Progenitor cell of endocrine pancreas (in vitro differentiated cells): ENCODE measurements around the gene PHACTR4. TPM values are rescaled to one million over a fixed set of nuclear protein-coding genes. Genes with fewer than 3 reads are reported as not detected.
A peak's percentile ranks its signal among the peaks of the same experiment; 100 is the strongest.
"Not testable (repeated sequence)": the region's sequence is repeated elsewhere in the genome, so short reads cannot be mapped to it uniquely, and the experiment has no call there.

Experiments used
- DNase-seq: peaks from one replicate; pipeline ENCODE4 v3.0.0; 2021; ENCODE audit warnings: low spot score; ENCODE audit not compliant: unreplicated experiment
- H3K27ac Mint-ChIP-seq: 2 replicates; pipeline ENCODE4 v1.8.0; 2021; ENCODE audit warnings: mild to moderate bottlenecking, moderate library complexity, mixed read lengths
- H3K27me3 Mint-ChIP-seq: 2 replicates; pipeline ENCODE4 v1.8.0; 2021; ENCODE audit warnings: mixed read lengths
- H3K36me3 Mint-ChIP-seq: 2 replicates; pipeline ENCODE4 v1.8.0; 2022; ENCODE audit warnings: mixed read lengths; ENCODE audit not compliant: insufficient read depth
- H3K4me1 Mint-ChIP-seq: 2 replicates; pipeline ENCODE4 v1.8.0; 2021; ENCODE audit warnings: low read depth, mixed read lengths
- H3K4me3 Mint-ChIP-seq: 2 replicates; pipeline ENCODE4 v1.8.0; 2021; ENCODE audit warnings: low read depth, mild to moderate bottlenecking, moderate library complexity, mixed read lengths
- H3K9me3 Mint-ChIP-seq: 2 replicates; pipeline ENCODE4 v1.8.0; 2021; ENCODE audit warnings: low read depth, mixed read lengths
- total RNA-seq: library from RNA; stranded (reverse); gene quantifications from 2 replicates; pipeline ENCODE4 v1.2.1, GENCODE V29; 2021
- TF ChIP-seq, protein P1 (sequence below): fragments of 200-600 bp; sonication (generic); IDR thresholded peaks from one replicate; pipeline ENCODE4 v1.5.0; 2021; ENCODE audit warnings: antibody characterized with exemption, mild to moderate bottlenecking; ENCODE audit not compliant: unreplicated experiment

The PHACTR4 gene
- total RNA-seq, 1 donor from 2014 or later: 80.6 TPM

DNA sequence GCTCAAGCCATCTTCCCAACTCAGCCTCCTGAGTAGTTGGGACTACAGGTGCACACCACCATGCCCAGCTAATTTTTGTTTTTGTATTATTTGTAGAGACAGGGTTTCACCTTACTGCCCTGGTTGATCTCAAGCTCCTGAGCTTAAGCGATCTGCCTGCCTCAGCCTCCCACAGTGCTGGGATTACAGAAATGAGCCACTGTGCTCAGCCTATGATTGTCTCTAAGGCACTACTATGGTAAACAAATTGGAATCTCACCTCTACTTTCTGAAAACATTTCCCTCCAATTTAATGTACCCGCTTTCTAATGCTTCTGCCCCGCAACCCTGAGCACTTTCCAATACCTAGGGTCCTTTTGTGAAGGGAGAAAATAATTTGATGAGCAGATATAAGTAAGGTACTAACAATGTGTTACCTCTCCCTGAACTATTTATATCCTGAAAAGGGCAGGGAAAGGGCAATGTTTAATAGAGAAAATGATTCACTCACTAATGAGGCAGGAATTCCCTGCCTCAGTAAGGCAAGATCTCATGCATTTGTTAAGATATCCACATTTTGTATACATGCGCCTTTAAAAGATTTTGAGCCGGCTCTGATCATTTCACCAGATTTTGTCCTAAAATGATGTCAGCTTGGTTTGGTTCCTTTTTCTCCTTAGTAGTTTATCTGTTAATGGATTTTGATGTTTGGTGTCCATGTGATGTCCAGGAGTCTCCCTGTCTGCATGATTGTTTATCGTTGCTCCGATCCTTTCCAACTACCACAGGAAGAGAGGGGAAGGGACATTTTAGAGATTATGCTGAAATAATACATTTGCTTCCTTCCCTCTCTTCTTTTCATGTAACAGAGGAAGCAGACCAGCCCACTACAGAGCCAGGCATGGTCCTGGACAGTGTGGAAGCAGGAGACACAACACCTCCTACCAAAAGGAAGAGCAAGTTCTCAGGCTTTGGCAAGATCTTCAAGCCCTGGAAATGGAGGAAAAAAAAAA is 89.0 kb downstream of the PHACTR4 start:
- H3K27ac Mint-ChIP-seq: peak overlapping the region; percentile 37
- no peak for DNase-seq
- peaks cover 3% of the 10 kb centered on the region for H3K4me1 Mint-ChIP-seq
- no peaks in the 10 kb centered on the region for H3K9me3 Mint-ChIP-seq
- no peaks in the 10 kb centered on the region for H3K27me3 Mint-ChIP-seq
- TF ChIP-seq, protein P1, sequence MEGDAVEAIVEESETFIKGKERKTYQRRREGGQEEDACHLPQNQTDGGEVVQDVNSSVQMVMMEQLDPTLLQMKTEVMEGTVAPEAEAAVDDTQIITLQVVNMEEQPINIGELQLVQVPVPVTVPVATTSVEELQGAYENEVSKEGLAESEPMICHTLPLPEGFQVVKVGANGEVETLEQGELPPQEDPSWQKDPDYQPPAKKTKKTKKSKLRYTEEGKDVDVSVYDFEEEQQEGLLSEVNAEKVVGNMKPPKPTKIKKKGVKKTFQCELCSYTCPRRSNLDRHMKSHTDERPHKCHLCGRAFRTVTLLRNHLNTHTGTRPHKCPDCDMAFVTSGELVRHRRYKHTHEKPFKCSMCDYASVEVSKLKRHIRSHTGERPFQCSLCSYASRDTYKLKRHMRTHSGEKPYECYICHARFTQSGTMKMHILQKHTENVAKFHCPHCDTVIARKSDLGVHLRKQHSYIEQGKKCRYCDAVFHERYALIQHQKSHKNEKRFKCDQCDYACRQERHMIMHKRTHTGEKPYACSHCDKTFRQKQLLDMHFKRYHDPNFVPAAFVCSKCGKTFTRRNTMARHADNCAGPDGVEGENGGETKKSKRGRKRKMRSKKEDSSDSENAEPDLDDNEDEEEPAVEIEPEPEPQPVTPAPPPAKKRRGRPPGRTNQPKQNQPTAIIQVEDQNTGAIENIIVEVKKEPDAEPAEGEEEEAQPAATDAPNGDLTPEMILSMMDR: no peak
- peaks cover 12% of the 10 kb centered on the region for H3K36me3 Mint-ChIP-seq
- H3K4me3 Mint-ChIP-seq: no peak overlapping the region

DNA sequence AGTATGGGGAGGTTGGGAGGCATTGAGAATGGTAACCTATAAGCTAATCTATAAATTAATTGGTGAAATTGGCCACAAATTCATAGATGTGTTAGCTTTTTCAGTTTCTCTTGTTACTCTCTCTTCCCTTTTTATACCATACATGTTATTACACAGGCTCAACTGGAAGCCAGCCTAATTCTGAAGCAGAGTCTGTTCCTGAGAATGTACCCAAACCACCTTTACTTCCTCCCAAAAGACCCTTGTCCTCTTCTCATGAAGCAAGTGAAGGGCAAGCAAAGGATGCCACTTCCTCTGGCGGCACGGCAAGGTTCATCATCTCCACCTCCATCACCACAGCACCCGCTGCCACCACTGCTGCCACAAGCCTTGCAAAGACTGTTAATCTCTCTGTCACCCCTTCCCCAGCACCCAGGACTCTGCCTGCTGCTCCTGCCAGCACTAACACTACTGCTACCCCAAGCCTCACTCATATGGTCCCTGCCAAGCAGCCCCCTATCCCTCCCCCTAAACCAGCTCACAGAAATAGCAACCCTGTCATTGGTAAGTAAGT is 96.8 kb downstream of the PHACTR4 start:
- Mint-ChIP-seq H3K4me3 (no peak overlapping the region), H3K4me1 (no peaks in the 10 kb centered on the region), H3K36me3 (peaks cover 15% of the 10 kb centered on the region), H3K9me3 (no peaks in the 10 kb centered on the region), H3K27me3 (no peaks in the 10 kb centered on the region), H3K27ac (peak overlapping the region; percentile 7)
- no peak for DNase-seq
- TF ChIP-seq, protein P1: no peak

DNA sequence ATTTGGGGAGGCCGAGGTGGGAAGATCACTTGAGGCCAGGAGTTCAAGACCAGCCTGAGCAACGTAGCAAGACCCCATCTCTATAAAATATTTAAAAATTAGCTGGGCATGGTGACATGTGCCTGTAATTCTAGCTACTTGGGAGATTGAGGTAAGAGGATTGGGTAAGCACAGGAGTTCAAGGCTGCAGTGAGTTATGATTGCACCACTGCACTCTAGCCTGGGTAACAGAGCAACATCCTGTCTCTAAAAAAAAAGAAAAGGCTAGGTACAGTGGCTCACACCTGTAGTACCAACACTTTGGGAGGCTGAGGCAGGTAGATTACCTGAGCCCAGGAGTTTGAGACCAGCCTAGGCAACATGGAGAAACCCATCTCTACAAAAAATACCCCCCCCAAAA is 100.6 kb downstream of the PHACTR4 start:
- no peaks in the 10 kb centered on the region for H3K9me3 Mint-ChIP-seq
- no peak overlapping the region for H3K4me3 Mint-ChIP-seq
- peaks cover 13% of the 10 kb centered on the region for H3K36me3 Mint-ChIP-seq
- DNase-seq: no peak
- H3K4me1 Mint-ChIP-seq: no peaks in the 10 kb centered on the region
- H3K27ac Mint-ChIP-seq: no peak overlapping the region
- TF ChIP-seq, protein P1: no peak
- H3K27me3 Mint-ChIP-seq: no peaks in the 10 kb centered on the region

DNA sequence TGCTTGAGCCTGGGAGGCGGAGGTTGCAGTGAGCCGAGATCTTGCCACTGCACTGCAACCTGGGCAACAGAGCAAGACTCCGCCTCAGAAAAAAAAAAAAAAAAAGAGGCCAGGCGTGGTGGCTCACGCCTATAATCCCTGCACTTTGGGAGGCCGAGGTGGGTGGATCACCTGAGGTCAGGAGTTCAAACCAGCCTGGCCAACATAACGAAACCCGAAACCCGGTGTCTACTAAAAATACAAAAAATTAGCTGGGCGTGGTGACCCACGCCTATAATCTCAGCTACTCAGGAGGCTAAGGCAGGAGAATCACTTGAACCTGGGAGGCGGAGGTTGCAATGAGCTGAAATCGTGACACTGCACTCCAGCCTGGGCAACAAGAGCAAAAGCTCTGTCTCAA is 110.0 kb downstream of the PHACTR4 start:
- H3K9me3 Mint-ChIP-seq, DNase-seq, H3K4me1 Mint-ChIP-seq, H3K27me3 Mint-ChIP-seq, H3K4me3 Mint-ChIP-seq, H3K27ac Mint-ChIP-seq: not testable (repeated sequence)
- peaks cover 25% of the 10 kb centered on the region for H3K36me3 Mint-ChIP-seq

DNA sequence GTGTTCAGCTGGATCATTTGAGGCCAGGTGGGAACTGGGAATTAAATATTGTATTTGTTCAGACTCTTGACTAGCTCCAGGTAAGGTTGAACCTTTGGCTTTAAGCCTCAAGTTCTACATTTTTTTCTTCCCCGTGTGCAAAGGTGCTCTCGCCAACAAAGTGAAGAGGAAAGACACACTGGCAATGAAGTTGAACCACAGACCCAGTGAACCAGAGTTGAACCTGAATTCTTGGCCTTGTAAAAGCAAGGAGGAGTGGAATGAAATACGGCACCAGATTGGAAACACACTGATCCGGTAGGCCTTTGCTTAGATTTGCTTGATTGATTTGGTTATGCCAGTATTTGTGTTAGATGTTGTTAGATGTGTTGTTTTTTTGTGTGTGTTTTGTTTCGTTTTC is 110.8 kb downstream of the PHACTR4 start:
- Mint-ChIP-seq H3K36me3 (peaks cover 27% of the 10 kb centered on the region), H3K4me1 (no peaks in the 10 kb centered on the region)

More for the DNA sequence above, 110.8 kb downstream of the PHACTR4 start:
- Mint-ChIP-seq H3K27me3 (no peaks in the 10 kb centered on the region), H3K27ac (peak overlapping the region; percentile 11), H3K4me3 (no peak overlapping the region), H3K9me3 (no peaks in the 10 kb centered on the region)
- TF ChIP-seq, protein P1: no peak
- DNase-seq: no peak
